H9 (cell line): ENCODE measurements around the gene ABCG1. TPM values are rescaled to one million over a fixed set of nuclear protein-coding genes. Genes with fewer than 3 reads are reported as not detected.
A peak's percentile ranks its signal among the peaks of the same experiment; 100 is the strongest.

Experiments
- DNase-seq: peaks from one replicate; pipeline ENCODE4 v3.0.0-alpha.2; 2017
- H2AFZ ChIP-seq: one replicate; pipeline ENCODE4 v1.6.1; 2013; ENCODE audit warnings: mild to moderate bottlenecking, low read length, control low read depth, moderate library complexity
- H2AK5ac ChIP-seq: 2 replicates; pipeline ENCODE4 v1.6.1; 2013; ENCODE audit warnings: low read length, control low read depth, mixed read lengths; ENCODE audit not compliant: insufficient read length
- H2BK120ac ChIP-seq: one replicate; pipeline ENCODE4 v1.6.1; 2013; ENCODE audit warnings: low read depth, mild to moderate bottlenecking, low read length, control low read depth, inconsistent platforms; ENCODE audit not compliant: poor library complexity, severe bottlenecking
- H2BK12ac ChIP-seq: 2 replicates; pipeline ENCODE4 v1.6.1; 2013; ENCODE audit warnings: low read length, control low read depth, mixed read lengths, low read depth; ENCODE audit not compliant: insufficient read length
- H2BK15ac ChIP-seq: 2 replicates; pipeline ENCODE4 v1.6.1; 2013; ENCODE audit warnings: low read depth, low read length, control low read depth
- H2BK20ac ChIP-seq: one replicate; pipeline ENCODE4 v1.6.1; 2013; ENCODE audit warnings: low read depth, mild to moderate bottlenecking, low read length, control low read depth, inconsistent platforms; ENCODE audit not compliant: poor library complexity, severe bottlenecking
- H2BK5ac ChIP-seq: 2 replicates; pipeline ENCODE4 v1.6.1; 2013; ENCODE audit warnings: low read length, control low read depth, mixed read lengths; ENCODE audit not compliant: insufficient read length
- H3K14ac ChIP-seq: 2 replicates; pipeline ENCODE4 v1.6.1; 2013; ENCODE audit warnings: low read length, control low read depth; ENCODE audit not compliant: insufficient read depth
- H3K18ac ChIP-seq: 2 replicates; pipeline ENCODE4 v1.6.1; 2013; ENCODE audit warnings: low read depth, mild to moderate bottlenecking, mixed read lengths, low read length, control low read depth; ENCODE audit not compliant: insufficient read length
- H3K23ac ChIP-seq: 2 replicates; pipeline ENCODE4 v1.6.1; 2013; ENCODE audit warnings: low read length, control low read depth, mixed read lengths, low read depth; ENCODE audit not compliant: insufficient read length
- H3K23me2 ChIP-seq: 2 replicates; pipeline ENCODE4 v1.6.1; 2013; ENCODE audit warnings: low read depth, mild to moderate bottlenecking, mixed read lengths, low read length, control low read depth; ENCODE audit not compliant: insufficient read length, poor library complexity, severe bottlenecking
- H3K27ac ChIP-seq: 2 replicates; pipeline ENCODE4 v1.5.1; 2013; ENCODE audit warnings: low read length, control low read depth, mixed read lengths, low read depth; ENCODE audit not compliant: insufficient read length
- H3K27me3 ChIP-seq: 2 replicates; pipeline ENCODE4 v1.6.1; 2013; ENCODE audit warnings: low read length, control low read depth, inconsistent platforms; ENCODE audit not compliant: insufficient read depth
- H3K4ac ChIP-seq: 2 replicates; pipeline ENCODE4 v1.6.1; 2013; ENCODE audit warnings: low read depth, mild to moderate bottlenecking, control low read depth, inconsistent platforms, low read length, moderate library complexity
- H3K4me1 ChIP-seq: 2 replicates; pipeline ENCODE4 v1.6.1; 2013; ENCODE audit warnings: low read length, control low read depth, inconsistent platforms; ENCODE audit not compliant: insufficient read depth
- H3K4me2 ChIP-seq: 2 replicates; pipeline ENCODE4 v1.6.1; 2013; ENCODE audit warnings: low read length, control low read depth, mixed read lengths; ENCODE audit not compliant: insufficient read length, insufficient read depth
- H3K56ac ChIP-seq: 2 replicates; pipeline ENCODE4 v1.6.1; 2013; ENCODE audit warnings: low read depth, mild to moderate bottlenecking, mixed read lengths, low read length, control low read depth; ENCODE audit not compliant: insufficient read length
- H3K79me1 ChIP-seq: 2 replicates; pipeline ENCODE4 v1.6.1; 2013; ENCODE audit warnings: low read depth, mild to moderate bottlenecking, moderate library complexity, low read length, control low read depth, inconsistent platforms; ENCODE audit not compliant: insufficient read depth, poor library complexity, severe bottlenecking
- H3K79me2 ChIP-seq: 2 replicates; pipeline ENCODE4 v1.6.1; 2013; ENCODE audit warnings: low read length, control low read depth, inconsistent platforms; ENCODE audit not compliant: insufficient read depth
- H3K9ac ChIP-seq: 2 replicates; pipeline ENCODE4 v1.6.1; 2013; ENCODE audit warnings: low read length, control low read depth, mixed read lengths; ENCODE audit not compliant: insufficient read length; ENCODE audit errors: extremely low read depth
- H3K9me3 ChIP-seq: one replicate; pipeline ENCODE4 v1.6.1; 2013; ENCODE audit warnings: low read depth, low read length, inconsistent platforms; ENCODE audit not compliant: control insufficient read depth
- H3T11ph ChIP-seq: one replicate; pipeline ENCODE4 v1.6.1; 2013; ENCODE audit warnings: mild to moderate bottlenecking, low read length, control low read depth, inconsistent platforms
- H4K20me1 ChIP-seq: one replicate; pipeline ENCODE4 v1.6.1; 2013; ENCODE audit not compliant: control insufficient read depth, insufficient read length, insufficient read depth
- H4K5ac ChIP-seq: 2 replicates; pipeline ENCODE4 v1.6.1; 2013; ENCODE audit warnings: low read depth, mild to moderate bottlenecking, mixed read lengths, low read length, control low read depth; ENCODE audit not compliant: insufficient read length
- H4K8ac ChIP-seq: replicated peaks from 2 replicates; pipeline ENCODE4 v1.6.1; 2013; ENCODE audit warnings: low read length, control low read depth, mixed read lengths, low read depth; ENCODE audit not compliant: insufficient read length
- H4K91ac ChIP-seq: 2 replicates; pipeline ENCODE4 v1.6.1; 2013; ENCODE audit warnings: low read depth, mild to moderate bottlenecking, moderate library complexity, mixed read lengths, low read length, control low read depth; ENCODE audit not compliant: insufficient read length
- H3K27ac Mint-ChIP-seq, 3 experiments: 2 replicates in 2 of 3; 3 replicates in 1 of 3; pipeline ENCODE4 v1.8.0; 2020 to 2021; ENCODE audit warnings: mixed read lengths in 3 of 3, mild to moderate bottlenecking in 1 of 3, moderate library complexity in 1 of 3
- H3K27me3 Mint-ChIP-seq: 2 replicates; pipeline ENCODE4 v1.8.0; 2021; ENCODE audit warnings: low read depth, mild to moderate bottlenecking, moderate library complexity, mixed read lengths
- H3K36me3 Mint-ChIP-seq, 3 experiments: 2 replicates in 2 of 3; 3 replicates in 1 of 3; pipeline ENCODE4 v1.8.0; 2020 to 2021; ENCODE audit warnings: low read depth in 3 of 3, mixed read lengths in 3 of 3; ENCODE audit not compliant: insufficient read depth in 1 of 3
- H3K4me1 Mint-ChIP-seq, 2 experiments: 2 replicates each; pipeline ENCODE4 v1.8.0; 2020; ENCODE audit warnings: mixed read lengths in 2 of 2
- H3K4me3 Mint-ChIP-seq, 2 experiments: 2 replicates in 1 of 2; 3 replicates in 1 of 2; pipeline ENCODE4 v1.8.0; 2020 to 2021; ENCODE audit warnings: mild to moderate bottlenecking in 2 of 2, mixed read lengths in 2 of 2, moderate library complexity in 1 of 2
- H3K9me3 Mint-ChIP-seq, 2 experiments: 2 replicates in 1 of 2; 3 replicates in 1 of 2; pipeline ENCODE4 v1.8.0; 2020; ENCODE audit warnings: mild to moderate bottlenecking in 2 of 2, mixed read lengths in 2 of 2, moderate library complexity in 1 of 2
- WGBS: extraction: QIAGEN DNeasy Blood & Tissue Kit; methylation state at CpG from one replicate; pipeline ENCODE4 v1.1.7; 2013; ENCODE audit warnings: missing lambda C conversion rate, low lambda C conversion rate, mixed read lengths; ENCODE audit not compliant: insufficient read length; ENCODE audit errors: extremely low coverage; 5-methylcytosine and 5-hydroxymethylcytosine counted together
- total RNA-seq: library from RNA; stranded (reverse); gene quantifications from 2 replicates; pipeline ENCODE4 v1.2.1, GENCODE V29; 2021
- TF ChIP-seq, protein P1 (sequence below): fragments of 200-600 bp; sonication (generic); conservative IDR thresholded peaks from 3 replicates; pipeline ENCODE4 v1.8.0; 2021; ENCODE audit warnings: antibody characterized with exemption, mild to moderate bottlenecking

The ABCG1 gene
- total RNA-seq, 1 experiment from 2014 or later: 0.83 TPM

DNA sequence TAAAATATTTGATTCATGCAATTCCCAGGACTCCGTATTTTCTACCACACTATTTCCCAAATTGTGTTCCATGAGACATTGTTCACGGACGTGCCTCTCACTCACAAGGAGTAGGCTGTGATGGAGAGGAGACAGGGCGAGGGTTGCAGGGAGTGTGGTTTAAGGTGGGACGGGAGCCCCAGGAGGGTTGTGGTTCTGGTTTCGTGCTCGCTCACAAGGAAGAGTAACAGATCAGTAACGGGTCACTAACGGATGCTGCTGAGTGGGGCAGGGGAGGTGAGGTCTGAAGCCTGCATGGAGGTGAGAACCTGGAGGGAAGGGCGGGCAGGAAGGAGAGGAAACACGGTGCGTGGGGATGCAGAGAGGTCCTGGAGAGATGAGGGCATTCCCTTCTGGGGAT is 67.5 kb downstream of the ABCG1 start:
- no peak overlapping the region for H2BK12ac ChIP-seq
- no peak overlapping the region for H2BK5ac ChIP-seq
- H3K36me3 Mint-ChIP-seq: peaks cover 12 to 13% (median 12%) of the 10 kb centered on the region in 3 experiments
- no peaks in the 10 kb centered on the region for H3K4me1 ChIP-seq
- no peak overlapping the region for H2BK15ac ChIP-seq
- H3K9me3 Mint-ChIP-seq: peaks cover 6 to 10% of the 10 kb centered on the region in 2 experiments
- H3K27ac Mint-ChIP-seq: peak overlapping the region in 2 of 3 experiments; percentile 1 to 12; a peak in 1 of 7 replicates
- H3K14ac ChIP-seq: no peak overlapping the region
- H3K4me3 Mint-ChIP-seq: no peak overlapping the region; a peak in 1 of 5 replicates
- WGBS: no CpG with 5 or more reads among the region's 12 CpGs
- no peak overlapping the region for H2AFZ ChIP-seq
- H2BK120ac ChIP-seq: no peak overlapping the region
- no peak overlapping the region for H3K27ac ChIP-seq
- H3K79me2 ChIP-seq: no peaks in the 10 kb centered on the region
- no peak overlapping the region for H3K18ac ChIP-seq
- no peak overlapping the region for H3K9ac ChIP-seq
- H4K20me1 ChIP-seq: no peaks in the 10 kb centered on the region
- H3K4ac ChIP-seq: no peak overlapping the region
- H3K9me3 ChIP-seq: no peaks in the 10 kb centered on the region
- no peaks in the 10 kb centered on the region for H3K79me1 ChIP-seq
- no peak overlapping the region for H4K5ac ChIP-seq
- H2BK20ac ChIP-seq: no peak overlapping the region
- H3K56ac ChIP-seq: no peak overlapping the region
- no peak overlapping the region for H4K8ac ChIP-seq
- H3K27me3 ChIP-seq: no peaks in the 10 kb centered on the region
- H3K4me1 Mint-ChIP-seq: peaks cover 6 to 24% of the 10 kb centered on the region in 2 experiments; a peak in 3 of 4 replicates
- H3K4me2 ChIP-seq: no peak overlapping the region
- H3K27me3 Mint-ChIP-seq: peaks cover 20% of the 10 kb centered on the region
- H3K23ac ChIP-seq: no peak overlapping the region
- no peak overlapping the region for H2AK5ac ChIP-seq
- TF ChIP-seq, protein P1, sequence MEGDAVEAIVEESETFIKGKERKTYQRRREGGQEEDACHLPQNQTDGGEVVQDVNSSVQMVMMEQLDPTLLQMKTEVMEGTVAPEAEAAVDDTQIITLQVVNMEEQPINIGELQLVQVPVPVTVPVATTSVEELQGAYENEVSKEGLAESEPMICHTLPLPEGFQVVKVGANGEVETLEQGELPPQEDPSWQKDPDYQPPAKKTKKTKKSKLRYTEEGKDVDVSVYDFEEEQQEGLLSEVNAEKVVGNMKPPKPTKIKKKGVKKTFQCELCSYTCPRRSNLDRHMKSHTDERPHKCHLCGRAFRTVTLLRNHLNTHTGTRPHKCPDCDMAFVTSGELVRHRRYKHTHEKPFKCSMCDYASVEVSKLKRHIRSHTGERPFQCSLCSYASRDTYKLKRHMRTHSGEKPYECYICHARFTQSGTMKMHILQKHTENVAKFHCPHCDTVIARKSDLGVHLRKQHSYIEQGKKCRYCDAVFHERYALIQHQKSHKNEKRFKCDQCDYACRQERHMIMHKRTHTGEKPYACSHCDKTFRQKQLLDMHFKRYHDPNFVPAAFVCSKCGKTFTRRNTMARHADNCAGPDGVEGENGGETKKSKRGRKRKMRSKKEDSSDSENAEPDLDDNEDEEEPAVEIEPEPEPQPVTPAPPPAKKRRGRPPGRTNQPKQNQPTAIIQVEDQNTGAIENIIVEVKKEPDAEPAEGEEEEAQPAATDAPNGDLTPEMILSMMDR: no peak
- no peak overlapping the region for H4K91ac ChIP-seq
- no peak for DNase-seq
- no peak overlapping the region for H3T11ph ChIP-seq
- no peaks in the 10 kb centered on the region for H3K23me2 ChIP-seq
